Endothelial cell of hepatic sinusoid (primary cell): ENCODE measurements around the gene GPATCH2L.

Source experiments
- in situ Hi-C: cut with HindIII; loops from 2 replicates; pipeline ENCODE4 v1.10.0; 2017; ENCODE audit warnings: low sequenced_read_pairs

Gene GPATCH2L

GRCh38 chr14:76134231-76134630, 17.5 kb upstream of the GPATCH2L start:
- in situ Hi-C loops: loop anchor here (25.0 kb wide), 1 partner anchor 228 kb away; no protein-coding TSS in a partner anchor

GRCh38 chr14:76135722-76136121, 16.0 kb upstream of the GPATCH2L start:
- in situ Hi-C loops: loop anchor here (25.0 kb wide), 1 partner anchor 227 kb away; no protein-coding TSS in a partner anchor

- in situ Hi-C loops: loop anchor here (25.0 kb wide), 1 partner anchor 226 kb away; no protein-coding TSS in a partner anchor
These were observed 15.1 kb upstream of the GPATCH2L start for GRCh38 chr14:76136476-76137110.

- in situ Hi-C loops: loop anchor here (25.0 kb wide), 1 partner anchor 224 kb away; no protein-coding TSS in a partner anchor
These were observed 13.5 kb upstream of the GPATCH2L start for GRCh38 chr14:76138119-76138757.

- in situ Hi-C loops: loop anchor here (25.0 kb wide), 1 partner anchor 223 kb away; no protein-coding TSS in a partner anchor
These were observed 12.7 kb upstream of the GPATCH2L start for GRCh38 chr14:76138758-76139723.

- in situ Hi-C loops: loop anchor here (25.0 kb wide), 1 partner anchor 219 kb away; no protein-coding TSS in a partner anchor
These were observed 8.1 kb upstream of the GPATCH2L start for GRCh38 chr14:76143642-76144041.

- in situ Hi-C loops: loop anchor here (5.0 to 25.0 kb wide), 2 partner anchors 100 to 215 kb away; no protein-coding TSS in a partner anchor
These were observed 4.7 kb upstream of the GPATCH2L start for GRCh38 chr14:76146976-76147375.

- in situ Hi-C loops: loop anchor here (5.0 to 25.0 kb wide), 2 partner anchors 102 to 213 kb away; no protein-coding TSS in a partner anchor
These were observed 2.5 kb upstream of the GPATCH2L start for GRCh38 chr14:76149196-76149595.

- in situ Hi-C loops: loop anchor here (5.0 kb wide), 1 partner anchor 40 kb away; no protein-coding TSS in a partner anchor
These were observed 585 bp downstream of the GPATCH2L start for GRCh38 chr14:76152333-76152681.

GRCh38 chr14:76153919-76154318, 2.2 kb downstream of the GPATCH2L start:
- in situ Hi-C loops: loop anchor here (5.0 kb wide), 1 partner anchor 38 kb away; no protein-coding TSS in a partner anchor

- in situ Hi-C loops: loop anchor here (5.0 kb wide), 1 partner anchor 38 kb away; no protein-coding TSS in a partner anchor
These were observed 2.9 kb downstream of the GPATCH2L start for GRCh38 chr14:76154539-76155126.

GRCh38 chr14:76163668-76164363, 12.1 kb downstream of the GPATCH2L start:
- in situ Hi-C loops: no loop called here

GRCh38 chr14:76168531-76168930, 16.8 kb downstream of the GPATCH2L start:
- in situ Hi-C loops: no loop called here

- in situ Hi-C loops: no loop called here
These were observed 18.1 kb downstream of the GPATCH2L start for GRCh38 chr14:76169776-76170175.

GRCh38 chr14:76174982-76175381, 23.3 kb downstream of the GPATCH2L start:
- in situ Hi-C loops: no loop called here

- in situ Hi-C loops: no loop called here
These were observed 24.2 kb downstream of the GPATCH2L start for GRCh38 chr14:76175942-76176341.

GRCh38 chr14:76181546-76181945, 29.8 kb downstream of the GPATCH2L start:
- in situ Hi-C loops: no loop called here

GRCh38 chr14:76186308-76187027, 34.7 kb downstream of the GPATCH2L start:
- in situ Hi-C loops: no loop called here

GRCh38 chr14:76191297-76191696, 39.6 kb downstream of the GPATCH2L start:
- in situ Hi-C loops: loop anchor here (5.0 kb wide), 1 partner anchor 39 kb away; the partner anchor contains the start of gene GPATCH2L
